HG02623 (cell line): ENCODE data around the gene PRLH.
"Not testable (repeated sequence)": the region's sequence is repeated elsewhere in the genome, so short reads cannot be mapped to it uniquely, and the experiment has no call there.

Experiments
- ATAC-seq: cut with Tn5 transposase; IDR thresholded peaks from one replicate; pipeline ENCODE4 v1.9.1; 2021; ENCODE audit warnings: moderate library complexity; ENCODE audit not compliant: unreplicated experiment

PRLH gene

DNA sequence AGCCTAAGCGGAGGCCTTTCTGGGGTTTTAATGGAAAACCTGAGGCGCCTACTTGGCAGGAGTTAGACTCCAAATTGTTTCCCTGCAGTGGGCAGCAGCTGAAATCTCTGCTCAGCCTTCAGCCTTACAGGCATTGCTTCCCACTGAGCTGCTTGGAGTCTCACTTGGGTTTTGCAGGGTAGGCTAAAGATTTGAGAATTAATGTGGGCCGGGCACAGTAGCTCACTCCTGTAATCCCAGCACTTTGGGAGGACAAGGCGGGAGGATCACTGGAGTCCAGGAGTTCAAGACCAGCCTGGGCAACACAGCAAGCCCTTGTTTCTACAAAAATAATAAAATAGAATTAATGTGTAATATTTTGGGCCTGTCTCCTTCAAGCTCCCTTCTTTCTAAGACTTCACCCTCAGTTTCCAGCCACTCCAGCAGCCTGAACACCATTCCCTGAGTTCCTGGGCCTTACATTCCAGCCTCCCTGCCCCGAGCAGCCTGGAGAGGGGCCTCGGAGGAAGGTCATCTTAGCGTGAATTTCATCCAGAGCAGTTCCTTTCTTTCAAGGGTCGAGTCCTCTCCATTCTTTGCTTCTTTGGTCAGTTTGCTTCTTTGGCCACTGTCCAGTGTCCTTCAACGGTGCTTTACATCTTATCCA, 33.2 kb downstream of the PRLH start:
- no peak for ATAC-seq

DNA sequence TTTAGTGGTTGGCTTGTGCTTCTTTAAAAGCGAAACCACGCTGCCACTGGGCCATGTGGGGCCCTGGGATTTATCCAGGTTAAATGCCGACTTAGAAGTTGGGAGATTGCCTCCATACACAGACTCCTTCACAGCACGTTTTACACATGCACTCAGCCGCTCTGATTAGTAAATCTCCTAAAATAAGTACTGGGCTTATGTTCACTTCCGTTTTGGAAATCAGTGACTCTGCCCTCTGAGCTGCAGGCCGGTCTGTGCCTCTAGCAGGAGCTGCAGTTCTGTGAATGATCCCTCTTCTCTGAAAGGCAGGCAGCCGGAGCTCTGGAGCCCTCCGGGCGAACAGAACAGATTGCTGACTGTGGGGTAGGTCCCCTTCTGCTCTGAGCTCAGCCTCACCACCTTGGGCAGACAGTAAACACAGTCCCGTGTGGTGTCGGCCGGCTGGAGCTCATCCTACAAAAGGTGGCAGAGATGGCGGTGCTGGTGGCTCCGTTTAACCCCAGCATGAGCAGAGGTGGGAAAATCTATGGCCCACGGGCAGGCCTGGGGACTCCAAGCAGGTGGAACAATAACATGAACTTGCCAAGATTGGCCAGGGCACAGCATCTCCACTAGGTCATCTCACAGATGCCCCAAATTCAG, 34.0 kb downstream of the PRLH start:
- no peak for ATAC-seq

DNA sequence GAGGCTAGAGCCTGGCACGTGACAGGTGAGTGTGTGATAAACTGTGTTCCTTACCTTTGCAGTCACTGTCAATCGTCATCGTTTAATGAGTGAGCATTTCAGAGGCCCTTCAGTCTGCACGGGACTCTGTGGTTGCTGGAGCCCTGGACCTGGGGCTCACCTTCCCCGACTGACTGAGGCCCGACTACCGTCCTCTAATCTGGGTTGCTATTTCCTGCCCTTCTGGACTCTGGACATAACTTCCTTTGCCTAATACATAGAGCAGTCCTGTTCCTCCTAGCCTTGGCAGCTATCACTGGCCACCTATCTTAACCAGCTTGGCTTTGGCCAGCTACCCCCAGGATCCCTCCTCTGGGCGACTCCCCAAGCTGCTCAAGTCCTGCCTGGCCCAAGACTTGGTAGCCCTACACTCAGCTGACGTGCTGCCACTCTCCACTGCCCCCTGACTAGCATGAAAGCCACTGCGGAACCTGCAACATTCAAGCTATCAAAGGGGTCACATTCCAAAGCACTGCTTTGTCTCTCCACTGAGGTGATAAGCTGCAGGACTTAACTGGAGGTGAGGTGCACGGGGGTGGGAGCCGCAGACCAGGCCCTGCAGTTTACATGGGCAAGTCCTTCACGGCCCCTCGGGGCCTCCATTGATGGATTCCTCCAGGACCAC, 35.2 kb downstream of the PRLH start:
- no peak for ATAC-seq

GRCh38 chr2:237602409-237602808, 36.0 kb downstream of the PRLH start:
- no peak for ATAC-seq

GRCh38 chr2:237603049-237603717, 36.8 kb downstream of the PRLH start:
- no peak for ATAC-seq

GRCh38 chr2:237603718-237604362, 37.5 kb downstream of the PRLH start:
- no peak for ATAC-seq

- no peak for ATAC-seq
Observed at GRCh38 chr2:237604391-237604790, 38.0 kb downstream of the PRLH start.

GRCh38 chr2:237604960-237605359, 38.6 kb downstream of the PRLH start:
- ATAC-seq: no peak

GRCh38 chr2:237606522-237606921, 40.1 kb downstream of the PRLH start:
- ATAC-seq: not testable (repeated sequence)

DNA sequence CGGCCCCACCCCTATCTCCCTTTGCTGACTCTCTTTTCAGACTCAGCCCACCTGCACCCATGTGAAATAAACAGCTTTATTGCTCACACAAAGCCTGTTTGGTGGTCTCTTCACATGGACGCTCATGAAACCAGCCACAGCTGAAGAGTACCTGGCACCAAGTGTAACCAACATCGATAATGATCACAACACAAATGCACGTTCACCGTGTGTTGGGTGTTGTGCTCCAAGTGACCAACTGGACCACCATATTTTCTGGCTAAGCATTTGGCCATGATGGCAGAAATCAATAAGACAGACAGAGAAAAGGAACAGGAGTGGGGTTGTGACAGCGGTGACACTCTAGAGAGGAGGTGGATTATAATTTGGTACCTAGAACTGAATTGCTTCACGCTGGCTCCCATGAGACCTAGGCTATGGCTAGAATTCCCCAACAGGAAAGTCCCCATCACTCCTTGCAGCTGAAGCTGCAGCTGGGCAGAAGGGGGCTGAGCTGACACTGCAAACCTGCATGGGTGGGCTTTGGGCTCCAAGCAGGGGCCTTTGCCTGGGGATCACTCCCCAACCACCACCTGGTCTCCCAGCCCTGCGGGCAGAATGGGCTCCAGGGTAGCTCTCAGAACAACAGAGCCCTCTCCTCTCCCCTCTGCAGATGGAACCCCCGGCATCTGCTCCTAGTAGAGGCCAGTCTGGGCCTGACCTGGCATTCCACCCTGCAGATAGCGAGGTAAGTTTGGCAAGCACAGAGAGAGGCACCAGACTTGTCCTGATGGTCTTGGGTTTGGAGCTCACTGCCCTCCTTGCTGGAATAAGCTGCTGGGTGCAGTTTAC, 46.4 kb downstream of the PRLH start:
- no peak for ATAC-seq

GRCh38 chr2:237613679-237614078, 47.3 kb downstream of the PRLH start:
- no peak for ATAC-seq

DNA sequence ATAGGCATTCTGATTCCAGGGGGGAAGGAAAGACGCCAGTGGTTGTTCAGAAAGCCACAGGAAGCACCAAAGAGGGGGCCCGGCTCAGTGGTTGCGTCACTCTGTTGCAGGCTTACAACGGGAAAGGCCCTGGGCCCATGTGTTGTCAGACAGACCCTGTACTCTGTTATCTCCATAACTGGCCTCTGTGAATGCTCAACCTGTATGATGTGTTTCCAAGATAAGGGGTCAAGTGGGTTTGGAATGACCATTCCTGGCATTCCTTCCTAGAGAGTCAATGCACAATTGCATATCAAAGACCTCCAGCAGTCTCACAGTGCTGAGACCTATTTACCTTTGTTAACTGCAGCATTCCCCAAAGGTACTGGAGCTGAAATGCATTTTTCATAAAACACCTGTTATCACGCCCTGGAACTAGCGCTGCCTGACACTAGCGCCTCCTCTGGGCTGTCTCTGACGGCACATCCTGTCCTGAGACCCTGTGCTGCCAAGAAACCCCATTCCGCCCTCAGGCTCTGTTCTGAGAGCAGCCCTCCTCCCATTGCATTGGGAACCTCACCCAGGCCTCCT, 47.9 kb downstream of the PRLH start:
- no peak for ATAC-seq

- ATAC-seq: no peak
Observed at GRCh38 chr2:237615631-237616249, 49.4 kb downstream of the PRLH start.

DNA sequence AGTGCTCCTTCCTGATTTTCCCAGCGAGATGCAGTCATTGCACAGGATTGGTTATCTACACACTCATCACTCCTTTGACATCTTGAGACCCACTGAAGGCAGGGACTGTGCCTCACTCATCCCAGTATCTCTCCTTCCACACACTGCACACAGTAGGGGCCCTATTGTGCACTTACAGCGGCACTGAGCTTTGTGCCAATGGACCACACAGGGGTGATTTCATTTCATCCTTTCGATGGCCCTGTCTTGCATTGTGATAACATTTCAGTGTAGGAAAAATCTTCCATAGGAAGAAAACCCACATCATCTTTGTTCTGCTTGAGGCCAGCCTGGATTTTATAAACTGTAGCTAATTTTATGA, 50.0 kb downstream of the PRLH start:
- ATAC-seq: no peak
